ENCODE results near the gene USP24.

Gene USP24

DNA sequence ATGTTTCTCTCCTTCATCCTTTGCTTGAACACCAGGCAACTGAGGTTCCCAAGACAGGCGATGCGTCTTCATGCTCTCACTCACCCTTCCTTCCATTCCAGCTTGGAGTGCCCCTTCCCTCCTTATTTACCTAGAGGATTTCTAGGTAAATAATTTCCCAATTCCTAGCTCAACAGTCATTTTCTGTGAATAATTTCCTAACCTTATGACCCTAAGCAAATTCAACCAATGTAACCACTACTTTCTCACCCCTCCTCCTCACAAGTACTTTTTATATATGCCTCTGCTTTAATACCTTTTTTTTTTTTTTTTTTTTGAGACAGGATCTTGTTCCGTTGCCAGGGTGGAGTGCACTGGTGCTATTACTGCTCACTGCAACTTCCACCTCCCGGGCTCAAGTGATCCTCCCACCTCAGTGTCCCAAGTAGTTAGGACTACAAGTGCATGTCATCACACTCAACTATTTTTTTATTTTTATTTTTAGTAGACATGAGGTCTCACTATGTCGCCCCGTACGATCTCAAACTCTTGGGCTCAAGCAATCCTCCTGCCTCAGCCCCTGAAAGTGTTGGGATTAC is 86.7 kb downstream of the USP24 start:
- no peaks in the 10 kb centered on the region for H3F3A ChIP-seq (ENCODE audit: low read depth)
- no peak overlapping the region for H3K4me3 ChIP-seq (ENCODE audit: low read length, poor library complexity, severe bottlenecking)
- H3K36me3 ChIP-seq (ENCODE audit: insufficient read depth, low read length) = peaks cover 86% of the 10 kb centered on the region
- no peaks in the 10 kb centered on the region for H3K79me2 ChIP-seq (ENCODE audit: insufficient read depth, low read length)
- peaks cover 10% of the 10 kb centered on the region for H3K4me1 ChIP-seq (ENCODE audit: insufficient read depth, low read length, poor library complexity, severe bottlenecking)
- no peak overlapping the region for H3K9ac ChIP-seq (ENCODE audit: low read depth, low read length, poor library complexity, severe bottlenecking)
- TF ChIP-seq, protein P1, sequence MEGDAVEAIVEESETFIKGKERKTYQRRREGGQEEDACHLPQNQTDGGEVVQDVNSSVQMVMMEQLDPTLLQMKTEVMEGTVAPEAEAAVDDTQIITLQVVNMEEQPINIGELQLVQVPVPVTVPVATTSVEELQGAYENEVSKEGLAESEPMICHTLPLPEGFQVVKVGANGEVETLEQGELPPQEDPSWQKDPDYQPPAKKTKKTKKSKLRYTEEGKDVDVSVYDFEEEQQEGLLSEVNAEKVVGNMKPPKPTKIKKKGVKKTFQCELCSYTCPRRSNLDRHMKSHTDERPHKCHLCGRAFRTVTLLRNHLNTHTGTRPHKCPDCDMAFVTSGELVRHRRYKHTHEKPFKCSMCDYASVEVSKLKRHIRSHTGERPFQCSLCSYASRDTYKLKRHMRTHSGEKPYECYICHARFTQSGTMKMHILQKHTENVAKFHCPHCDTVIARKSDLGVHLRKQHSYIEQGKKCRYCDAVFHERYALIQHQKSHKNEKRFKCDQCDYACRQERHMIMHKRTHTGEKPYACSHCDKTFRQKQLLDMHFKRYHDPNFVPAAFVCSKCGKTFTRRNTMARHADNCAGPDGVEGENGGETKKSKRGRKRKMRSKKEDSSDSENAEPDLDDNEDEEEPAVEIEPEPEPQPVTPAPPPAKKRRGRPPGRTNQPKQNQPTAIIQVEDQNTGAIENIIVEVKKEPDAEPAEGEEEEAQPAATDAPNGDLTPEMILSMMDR (conservative IDR thresholded peaks at IDR 0.05; ENCODE audit: low read length) = no peak
- no peak for TF ChIP-seq EZH2phosphoT487 (IDR thresholded peaks at IDR 0.05; ENCODE audit: borderline replicate concordance)
- no peaks in the 10 kb centered on the region for H3K9me3 ChIP-seq (ENCODE audit: insufficient read depth, low read depth, low read length)
- no peaks in the 10 kb centered on the region for H3K9me2 ChIP-seq (replicated peaks; ENCODE audit: low read depth, low read length)
- H3K4me2 ChIP-seq (ENCODE audit: low read depth, low read length, poor library complexity, severe bottlenecking) = no peak overlapping the region
- H2AFZ ChIP-seq (ENCODE audit: low read length) = no peak overlapping the region
- H3K27me3 ChIP-seq (ENCODE audit: insufficient read depth, low read length, poor library complexity, severe bottlenecking) = no peaks in the 10 kb centered on the region
- no peaks in the 10 kb centered on the region for H4K20me1 ChIP-seq (ENCODE audit: insufficient read depth, low read length, poor library complexity, severe bottlenecking)

DNA sequence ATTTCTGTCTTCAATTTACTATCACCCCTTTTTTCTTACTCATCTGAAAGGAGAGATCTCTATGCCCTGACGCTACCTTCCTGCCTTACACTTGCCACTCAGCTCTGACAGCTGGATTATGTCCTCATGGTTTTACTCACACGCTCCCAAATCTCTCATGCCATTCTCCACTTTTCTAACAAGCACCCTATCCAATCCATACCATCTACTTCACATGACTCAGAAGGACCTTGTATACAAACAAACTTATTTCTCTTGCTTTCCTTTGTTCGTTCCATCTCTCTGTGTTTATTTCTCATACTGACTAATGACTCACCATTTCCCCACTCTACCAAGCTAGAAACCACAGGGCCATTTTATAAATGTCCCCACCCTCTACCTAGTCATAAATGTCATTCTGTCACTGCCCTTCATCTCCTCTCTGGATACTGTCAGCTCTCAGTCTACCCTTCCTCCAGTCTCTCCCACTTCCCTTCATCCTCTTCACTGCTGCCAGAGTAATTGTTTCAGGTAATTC is 87.3 kb downstream of the USP24 start:
- Histone ChIP-seq H3K9me3 (ENCODE audit: insufficient read depth, low read depth, low read length) (no peaks in the 10 kb centered on the region), H3K27me3 (ENCODE audit: insufficient read depth, low read length, poor library complexity, severe bottlenecking) (no peaks in the 10 kb centered on the region), H2AFZ (ENCODE audit: low read length) (no peak overlapping the region), H3K36me3 (ENCODE audit: insufficient read depth, low read length) (peaks cover 92% of the 10 kb centered on the region), H3K9ac (ENCODE audit: low read depth, low read length, poor library complexity, severe bottlenecking) (no peak overlapping the region), H3K79me2 (ENCODE audit: insufficient read depth, low read length) (no peaks in the 10 kb centered on the region), H3K4me1 (ENCODE audit: insufficient read depth, low read length, poor library complexity, severe bottlenecking) (peaks cover 10% of the 10 kb centered on the region), H3K4me3 (ENCODE audit: low read length, poor library complexity, severe bottlenecking) (no peak overlapping the region), H3K9me2 (replicated peaks; ENCODE audit: low read depth, low read length) (no peaks in the 10 kb centered on the region), H3K4me2 (ENCODE audit: low read depth, low read length, poor library complexity, severe bottlenecking) (no peak overlapping the region), H3F3A (ENCODE audit: low read depth) (no peaks in the 10 kb centered on the region), H4K20me1 (ENCODE audit: insufficient read depth, low read length, poor library complexity, severe bottlenecking) (no peaks in the 10 kb centered on the region)
- TF ChIP-seq, protein P1 (conservative IDR thresholded peaks at IDR 0.05; ENCODE audit: low read length) = no peak
- TF ChIP-seq EZH2phosphoT487 (IDR thresholded peaks at IDR 0.05; ENCODE audit: borderline replicate concordance) = no peak

DNA sequence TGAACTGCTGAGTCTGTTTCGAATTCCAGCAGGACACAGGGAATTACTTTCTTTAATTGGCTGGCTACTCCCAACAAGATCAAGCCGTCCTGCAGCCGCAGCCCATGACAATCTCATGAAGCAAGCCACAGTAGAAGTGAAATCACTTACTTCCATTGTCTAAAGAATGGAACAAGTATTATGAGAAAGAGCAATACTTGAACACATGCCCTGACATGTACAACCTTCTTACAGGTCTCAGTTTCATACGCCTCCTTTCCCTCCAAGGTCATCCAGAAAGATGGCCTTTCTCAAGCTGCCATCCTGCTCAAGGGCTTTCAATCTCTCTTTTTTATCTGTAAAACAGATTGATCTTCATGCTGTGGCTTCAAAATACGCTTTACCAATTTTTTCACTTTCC is 90.7 kb downstream of the USP24 start:
- H3K27me3 ChIP-seq (ENCODE audit: insufficient read depth, low read length, poor library complexity, severe bottlenecking) = no peaks in the 10 kb centered on the region
- no peaks in the 10 kb centered on the region for H4K20me1 ChIP-seq (ENCODE audit: insufficient read depth, low read length, poor library complexity, severe bottlenecking)
- H3K4me2 ChIP-seq (ENCODE audit: low read depth, low read length, poor library complexity, severe bottlenecking) = no peak overlapping the region
- H3K9me3 ChIP-seq (ENCODE audit: insufficient read depth, low read depth, low read length) = no peaks in the 10 kb centered on the region
- TF ChIP-seq EZH2phosphoT487 (IDR thresholded peaks at IDR 0.05; ENCODE audit: borderline replicate concordance) = no peak
- TF ChIP-seq, protein P1 (conservative IDR thresholded peaks at IDR 0.05; ENCODE audit: low read length) = no peak
- no peaks in the 10 kb centered on the region for H3K9me2 ChIP-seq (replicated peaks; ENCODE audit: low read depth, low read length)
- no peaks in the 10 kb centered on the region for H3F3A ChIP-seq (ENCODE audit: low read depth)
- H3K9ac ChIP-seq (ENCODE audit: low read depth, low read length, poor library complexity, severe bottlenecking) = no peak overlapping the region
- no peaks in the 10 kb centered on the region for H3K79me2 ChIP-seq (ENCODE audit: insufficient read depth, low read length)
- peaks cover 92% of the 10 kb centered on the region for H3K36me3 ChIP-seq (ENCODE audit: insufficient read depth, low read length)
- H3K4me3 ChIP-seq (ENCODE audit: low read length, poor library complexity, severe bottlenecking) = no peak overlapping the region
- no peak overlapping the region for H2AFZ ChIP-seq (ENCODE audit: low read length)
- H3K4me1 ChIP-seq (ENCODE audit: insufficient read depth, low read length, poor library complexity, severe bottlenecking) = peaks cover 10% of the 10 kb centered on the region
